NT2/D1 (cell line): ENCODE data around the gene MYO3B.
"Not testable (repeated sequence)": the region's sequence is repeated elsewhere in the genome, so short reads cannot be mapped to it uniquely, and the experiment has no call there.

Experiments used
- DNase-seq: peaks from one replicate; pipeline ENCODE4 v3.0.0-alpha.2; 2011; ENCODE audit warnings: low read depth, low spot score
- H3K27me3 ChIP-seq: 2 replicates; pipeline ENCODE4 v1.6.0; 2011; ENCODE audit warnings: mild to moderate bottlenecking; ENCODE audit not compliant: insufficient read length, insufficient read depth
- H3K36me3 ChIP-seq: 2 replicates; pipeline ENCODE4 v1.6.1; 2011; ENCODE audit warnings: mild to moderate bottlenecking, low read length, mixed read lengths; ENCODE audit not compliant: insufficient read depth, insufficient read length
- H3K4me1 ChIP-seq: 2 replicates; pipeline ENCODE4 v1.5.1; 2011; ENCODE audit not compliant: insufficient read depth, insufficient read length
- H3K4me3 ChIP-seq: 2 replicates; pipeline ENCODE4 v1.5.1; 2011; ENCODE audit warnings: low read depth; ENCODE audit not compliant: insufficient read length
- H3K9ac ChIP-seq: 2 replicates; pipeline ENCODE4 v1.6.0; 2011; ENCODE audit warnings: low read depth; ENCODE audit not compliant: insufficient read length
- H3K9me3 ChIP-seq: 2 replicates; pipeline ENCODE4 v1.5.1; 2011; ENCODE audit warnings: mild to moderate bottlenecking, low read length; ENCODE audit not compliant: insufficient read depth
- SUZ12 ChIP-seq: IDR thresholded peaks from 2 replicates; pipeline ENCODE4 v1.6.1; 2011; ENCODE audit not compliant: insufficient read length, insufficient read depth; ENCODE audit errors: extremely low read depth
- YY1 ChIP-seq: IDR thresholded peaks from 2 replicates; pipeline ENCODE4 v1.6.1; 2011; ENCODE audit not compliant: insufficient read length, insufficient read depth
- ZNF274 ChIP-seq: IDR thresholded peaks from 2 replicates; pipeline ENCODE4 v1.6.1; 2011; ENCODE audit warnings: mild to moderate bottlenecking, low read depth, low read length

Gene MYO3B

DNA sequence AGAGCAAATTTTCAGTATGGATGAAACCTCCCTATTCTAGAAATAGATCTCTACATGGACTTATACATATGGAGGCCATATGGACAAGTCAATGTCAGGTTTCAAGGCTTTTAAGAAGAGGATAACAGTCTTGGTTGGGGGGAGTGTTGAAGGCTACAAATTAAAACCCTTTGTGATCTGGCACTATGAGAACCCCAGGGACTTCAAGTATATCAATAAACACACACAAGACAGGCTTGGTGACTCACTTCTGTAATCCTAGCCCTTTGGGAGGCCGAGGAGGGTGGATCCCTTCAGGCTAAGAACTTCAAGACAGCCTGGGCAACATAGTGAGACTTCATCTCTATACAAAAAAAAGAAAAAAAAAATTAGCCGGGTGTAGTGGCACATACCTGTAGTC, 410.0 kb downstream of the MYO3B start:
- no peak overlapping the region for H3K9ac ChIP-seq
- TF ChIP-seq YY1, result no peak
- no peak for TF ChIP-seq ZNF274
- TF ChIP-seq SUZ12, result no peak

DNA sequence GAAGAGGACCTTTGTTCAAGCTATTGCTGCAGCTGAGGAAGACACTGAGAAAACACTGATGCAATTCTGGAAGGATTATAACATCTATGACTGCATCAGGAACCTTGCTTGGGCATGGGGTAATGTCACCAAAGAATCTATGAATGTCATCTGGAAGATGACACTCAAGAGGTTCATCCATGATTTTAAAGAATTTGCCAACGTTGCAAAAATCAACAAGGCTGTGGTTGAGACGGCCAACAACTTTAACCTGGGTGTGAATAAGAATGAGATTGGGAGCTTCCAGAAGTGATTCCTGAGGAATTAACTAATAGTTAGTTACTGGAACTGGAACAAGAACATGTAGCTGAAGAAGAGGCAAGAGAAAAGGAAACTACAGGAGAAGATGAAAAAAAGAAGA, 410.8 kb downstream of the MYO3B start:
- no peaks in the 10 kb centered on the region for H3K27me3 ChIP-seq
- no peak overlapping the region for H3K9ac ChIP-seq
- H3K9me3 ChIP-seq, result peaks cover 6% of the 10 kb centered on the region; the same call in 1 of the 2 replicates
- no peaks in the 10 kb centered on the region for H3K4me1 ChIP-seq
- no peaks in the 10 kb centered on the region for H3K36me3 ChIP-seq
- H3K4me3 ChIP-seq, result no peak overlapping the region
- no peak for TF ChIP-seq SUZ12
- TF ChIP-seq YY1, result no peak
- TF ChIP-seq ZNF274, result no peak
- no peak for DNase-seq

More for the DNA sequence above, 410.0 kb downstream of the MYO3B start:
- Histone ChIP-seq H3K9me3 (peaks cover 6% of the 10 kb centered on the region; the same call in 1 of the 2 replicates), H3K27me3 (no peaks in the 10 kb centered on the region), H3K4me1 (peaks cover 2% of the 10 kb centered on the region), H3K36me3 (no peaks in the 10 kb centered on the region), H3K4me3 (no peak overlapping the region)
- DNase-seq, result no peak

DNA sequence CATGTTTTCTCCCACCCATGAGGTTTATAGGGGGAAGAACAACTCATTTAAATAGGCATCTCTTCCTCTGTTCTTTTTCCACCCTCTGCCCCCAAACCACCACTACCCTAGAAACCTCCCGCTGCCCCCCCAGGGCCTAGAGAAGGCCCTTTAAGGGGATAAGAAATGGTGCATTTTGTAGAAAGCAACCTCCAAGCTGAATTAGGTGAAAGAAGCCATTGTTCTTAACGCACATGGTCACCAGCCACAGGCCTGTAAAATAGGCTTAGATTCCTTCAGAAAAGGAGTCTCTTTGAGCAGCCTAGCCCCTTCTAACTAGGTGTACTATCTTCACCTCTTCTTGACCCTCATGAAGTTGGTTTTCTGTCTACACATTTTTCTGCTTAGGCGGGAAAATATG, 418.6 kb downstream of the MYO3B start:
- Histone ChIP-seq H3K9me3 (no peaks in the 10 kb centered on the region), H3K4me1 (no peaks in the 10 kb centered on the region), H3K27me3 (no peaks in the 10 kb centered on the region), H3K9ac (no peak overlapping the region), H3K4me3 (no peak overlapping the region), H3K36me3 (no peaks in the 10 kb centered on the region)
- TF ChIP-seq YY1 (no peak), SUZ12 (no peak), ZNF274 (no peak)
- DNase-seq, result no peak

DNA sequence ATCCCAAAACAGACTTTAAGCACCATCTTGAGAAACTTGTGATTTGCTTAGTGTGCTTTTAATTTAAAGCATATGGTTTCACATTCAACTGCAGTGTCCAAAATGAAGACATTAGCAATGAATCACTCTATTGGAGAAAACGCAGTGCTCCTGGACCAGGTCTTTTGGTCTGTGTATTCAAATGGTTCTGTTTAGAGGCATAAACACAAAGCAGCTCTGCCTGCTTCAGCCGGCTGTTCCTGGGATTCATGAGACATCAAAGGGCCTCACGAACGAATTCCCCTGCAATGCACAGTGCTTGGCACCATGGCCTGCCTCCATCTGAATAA, 420.1 kb downstream of the MYO3B start:
- H3K9ac ChIP-seq, result no peak overlapping the region
- DNase-seq, result no peak
- no peaks in the 10 kb centered on the region for H3K4me1 ChIP-seq
- no peaks in the 10 kb centered on the region for H3K27me3 ChIP-seq
- no peak overlapping the region for H3K4me3 ChIP-seq
- no peaks in the 10 kb centered on the region for H3K9me3 ChIP-seq
- no peaks in the 10 kb centered on the region for H3K36me3 ChIP-seq
- TF ChIP-seq ZNF274 (no peak), YY1 (no peak), SUZ12 (no peak)

DNA sequence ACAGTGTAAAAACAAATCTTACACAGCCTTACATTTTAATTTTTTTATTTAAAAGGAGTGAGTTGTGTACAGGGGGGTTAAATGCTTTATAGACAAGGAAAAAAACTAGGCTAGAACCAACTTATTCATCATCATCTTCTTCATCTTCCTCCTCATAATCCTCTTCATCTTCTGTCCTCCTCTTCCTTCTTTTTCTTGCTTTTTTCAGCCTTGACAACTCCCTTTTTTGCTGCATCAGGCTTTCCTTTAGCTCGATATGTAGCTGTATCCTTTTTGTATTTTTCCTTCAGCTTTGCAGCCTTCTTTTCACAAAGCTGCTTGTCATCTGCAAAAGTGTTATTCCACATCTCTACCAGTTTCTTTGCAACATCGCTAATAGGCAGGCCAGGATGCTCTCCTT, 423.5 kb downstream of the MYO3B start:
- TF ChIP-seq YY1 (no peak), SUZ12 (no peak), ZNF274 (no peak)

DNA sequence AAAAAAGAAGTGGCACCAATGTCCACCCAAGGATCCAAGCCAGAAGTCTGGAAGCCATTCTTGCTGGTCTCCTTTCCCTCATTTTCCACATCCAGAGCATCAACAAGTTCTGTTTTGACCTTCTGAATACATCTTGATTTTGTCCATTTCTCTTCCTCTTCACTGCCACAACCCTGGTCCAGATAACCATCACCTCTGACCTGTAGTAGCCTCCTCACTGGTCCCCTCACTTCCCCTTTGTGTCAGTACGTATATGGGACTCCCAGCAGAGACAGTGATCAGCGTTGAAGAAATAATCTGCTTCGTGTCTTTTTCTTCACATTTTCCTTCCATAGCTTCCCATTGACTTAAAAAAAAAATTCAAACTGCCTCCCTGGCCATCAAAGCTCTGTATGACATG, 427.9 kb downstream of the MYO3B start:
- Histone ChIP-seq H3K9me3 (no peaks in the 10 kb centered on the region), H3K4me1 (no peaks in the 10 kb centered on the region), H3K4me3 (no peak overlapping the region), H3K36me3 (no peaks in the 10 kb centered on the region), H3K9ac (no peak overlapping the region), H3K27me3 (no peaks in the 10 kb centered on the region)
- no peak for DNase-seq
- TF ChIP-seq SUZ12 (no peak), YY1 (no peak), ZNF274 (no peak)

More for the DNA sequence above, 423.5 kb downstream of the MYO3B start:
- Histone ChIP-seq H3K4me3 (no peak overlapping the region), H3K4me1 (no peaks in the 10 kb centered on the region), H3K9ac (no peak overlapping the region), H3K9me3 (no peaks in the 10 kb centered on the region), H3K36me3 (no peaks in the 10 kb centered on the region), H3K27me3 (no peaks in the 10 kb centered on the region)
- no peak for DNase-seq

DNA sequence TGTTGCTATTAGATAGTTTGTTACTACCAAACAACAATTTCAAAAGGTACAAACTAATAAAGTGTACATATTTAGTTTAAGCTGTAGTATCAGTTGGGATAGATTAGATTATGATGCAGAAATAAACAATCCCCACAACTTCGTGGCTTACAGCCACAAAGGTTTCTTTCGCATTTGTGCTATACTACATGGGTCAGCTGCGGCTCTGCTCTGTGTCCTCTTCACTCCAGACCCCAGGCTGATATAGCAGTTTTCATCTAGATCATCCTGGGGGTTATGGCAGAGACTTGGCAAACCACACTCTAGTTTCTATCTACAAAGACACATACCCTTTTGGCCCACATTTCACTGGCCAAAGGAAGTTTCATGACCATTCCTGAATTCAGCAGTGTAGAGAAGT, 429.2 kb downstream of the MYO3B start:
- no peak overlapping the region for H3K9ac ChIP-seq
- no peaks in the 10 kb centered on the region for H3K27me3 ChIP-seq
- H3K36me3 ChIP-seq, result no peaks in the 10 kb centered on the region
- TF ChIP-seq SUZ12, result no peak
- no peak for TF ChIP-seq YY1
- TF ChIP-seq ZNF274, result no peak
- no peak overlapping the region for H3K4me3 ChIP-seq
- H3K4me1 ChIP-seq, result no peaks in the 10 kb centered on the region
- H3K9me3 ChIP-seq, result no peaks in the 10 kb centered on the region
- DNase-seq, result no peak

DNA sequence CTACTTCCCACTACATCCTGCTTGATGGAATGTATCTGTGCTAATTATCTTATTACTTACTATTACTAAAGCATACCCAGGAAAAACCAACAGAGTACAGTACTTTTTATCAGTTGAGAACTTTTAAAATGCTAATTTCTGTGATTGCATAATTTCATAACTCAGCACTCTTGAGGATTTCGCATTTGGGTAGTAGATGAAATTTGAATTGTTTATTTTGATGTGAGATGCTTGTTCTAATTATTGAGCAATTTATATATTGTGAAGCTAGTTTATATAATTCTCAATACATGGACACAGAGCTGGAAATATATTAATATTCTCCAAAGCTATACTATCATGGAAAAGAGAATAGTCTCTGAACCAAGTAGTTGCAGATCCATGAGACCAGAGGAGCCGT, 432.7 kb downstream of the MYO3B start:
- TF ChIP-seq SUZ12 (no peak), ZNF274 (no peak), YY1 (no peak)
- H3K4me1 ChIP-seq, result no peaks in the 10 kb centered on the region
- no peak overlapping the region for H3K9ac ChIP-seq
- no peaks in the 10 kb centered on the region for H3K36me3 ChIP-seq
- DNase-seq, result no peak
- H3K9me3 ChIP-seq, result peaks cover 18% of the 10 kb centered on the region; the same call in 1 of the 2 replicates
- H3K27me3 ChIP-seq, result no peaks in the 10 kb centered on the region
- no peak overlapping the region for H3K4me3 ChIP-seq

DNA sequence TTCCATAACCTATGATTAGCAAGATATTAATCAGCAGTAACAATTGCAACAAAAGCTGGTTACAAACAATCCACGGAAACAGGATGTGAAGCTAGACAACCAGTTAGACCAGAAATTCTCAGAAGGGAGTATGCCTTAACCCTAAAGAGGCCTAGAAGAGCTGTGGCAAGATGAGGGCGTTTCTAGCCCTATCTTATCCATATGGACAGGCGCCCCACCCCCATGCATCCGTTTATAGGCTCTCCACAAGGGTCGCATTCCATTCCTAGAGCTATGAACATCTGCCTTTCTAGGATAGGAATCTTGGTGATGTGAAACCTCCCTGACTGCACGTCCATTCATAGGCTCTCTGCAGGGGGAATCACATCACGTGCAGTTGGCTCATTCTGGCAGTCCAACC, 441.0 kb downstream of the MYO3B start:
- H3K9me3 ChIP-seq, result peaks cover 62% of the 10 kb centered on the region
- not testable (repeated sequence) for H3K9ac ChIP-seq, H3K4me3 ChIP-seq, H3K27me3 ChIP-seq, H3K36me3 ChIP-seq, H3K4me1 ChIP-seq, DNase-seq

DNA sequence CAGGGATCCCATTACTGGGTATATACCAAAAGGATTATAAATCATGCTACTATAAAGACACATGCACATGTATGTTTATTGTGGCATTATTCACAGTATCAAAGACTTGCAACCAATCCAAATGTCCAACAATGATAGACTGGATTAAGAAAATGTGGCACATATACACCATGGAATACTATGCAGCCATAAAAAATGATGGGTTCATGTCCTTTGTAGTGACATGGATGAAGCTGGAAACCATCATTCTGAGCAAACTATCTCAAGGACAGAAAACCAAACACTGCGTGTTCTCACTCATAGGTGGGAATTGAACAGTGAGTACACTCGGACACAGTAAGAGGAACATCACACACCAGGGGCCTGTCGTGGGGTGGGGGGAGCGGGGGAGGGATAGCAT, 457.1 kb downstream of the MYO3B start:
- not testable (repeated sequence) for H3K9ac ChIP-seq, H3K4me3 ChIP-seq, DNase-seq

More for the DNA sequence above, 457.1 kb downstream of the MYO3B start:
- not testable (repeated sequence) for H3K36me3 ChIP-seq, H3K4me1 ChIP-seq, H3K27me3 ChIP-seq
- peaks cover 16% of the 10 kb centered on the region; the same call in 1 of the 2 replicates for H3K9me3 ChIP-seq
